Measurements from ENCODE around the gene FNDC3B. TPM values are rescaled to one million over a fixed set of nuclear protein-coding genes. Genes with fewer than 3 reads are reported as not detected.

Gene FNDC3B
- total RNA-seq, 1 donor from 2014 or later: 29.5 TPM

DNA sequence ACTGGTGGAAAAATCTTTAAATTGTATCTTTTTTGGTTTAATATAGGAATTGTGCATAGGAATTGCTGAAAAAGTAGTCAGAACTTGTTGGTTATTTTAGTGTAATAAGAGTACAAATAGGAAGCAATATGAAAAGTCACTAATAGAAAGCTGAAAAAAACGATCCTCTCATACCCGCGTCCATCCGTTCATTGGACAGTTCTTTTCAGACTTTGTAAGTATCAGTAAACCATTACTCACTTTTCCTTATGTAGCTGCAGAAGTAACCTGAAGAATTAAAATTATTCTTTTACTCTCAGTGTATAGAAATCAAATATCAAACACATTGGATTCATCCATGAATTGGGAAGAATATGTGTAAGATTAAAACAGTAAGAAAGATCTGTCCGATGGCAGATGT lies 4.4 kb downstream of the FNDC3B start:
- H4K20me1 ChIP-seq (ENCODE audit: low read depth): peaks cover 51% of the 10 kb centered on the region
- DNase-seq (ENCODE audit: low spot score): no peak
- no peak overlapping the region for H3K27ac Mint-ChIP-seq
- H3K4me1 ChIP-seq: peaks cover 20% of the 10 kb centered on the region
- H3K27me3 Mint-ChIP-seq (ENCODE audit: insufficient read depth, low read depth): peaks cover 6% of the 10 kb centered on the region
- H3K9me3 Mint-ChIP-seq: no peaks in the 10 kb centered on the region
- no peak overlapping the region for H2AFZ ChIP-seq (replicated peaks)
- TF ChIP-seq EZH2phosphoT487 (IDR thresholded peaks at IDR 0.05) (no peak), EZH2 (IDR thresholded peaks at IDR 0.05) (no peak)
- TF ChIP-seq, protein P1, sequence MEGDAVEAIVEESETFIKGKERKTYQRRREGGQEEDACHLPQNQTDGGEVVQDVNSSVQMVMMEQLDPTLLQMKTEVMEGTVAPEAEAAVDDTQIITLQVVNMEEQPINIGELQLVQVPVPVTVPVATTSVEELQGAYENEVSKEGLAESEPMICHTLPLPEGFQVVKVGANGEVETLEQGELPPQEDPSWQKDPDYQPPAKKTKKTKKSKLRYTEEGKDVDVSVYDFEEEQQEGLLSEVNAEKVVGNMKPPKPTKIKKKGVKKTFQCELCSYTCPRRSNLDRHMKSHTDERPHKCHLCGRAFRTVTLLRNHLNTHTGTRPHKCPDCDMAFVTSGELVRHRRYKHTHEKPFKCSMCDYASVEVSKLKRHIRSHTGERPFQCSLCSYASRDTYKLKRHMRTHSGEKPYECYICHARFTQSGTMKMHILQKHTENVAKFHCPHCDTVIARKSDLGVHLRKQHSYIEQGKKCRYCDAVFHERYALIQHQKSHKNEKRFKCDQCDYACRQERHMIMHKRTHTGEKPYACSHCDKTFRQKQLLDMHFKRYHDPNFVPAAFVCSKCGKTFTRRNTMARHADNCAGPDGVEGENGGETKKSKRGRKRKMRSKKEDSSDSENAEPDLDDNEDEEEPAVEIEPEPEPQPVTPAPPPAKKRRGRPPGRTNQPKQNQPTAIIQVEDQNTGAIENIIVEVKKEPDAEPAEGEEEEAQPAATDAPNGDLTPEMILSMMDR (IDR thresholded peaks at IDR 0.05): no peak
- peaks cover 50% of the 10 kb centered on the region for H3K4me1 Mint-ChIP-seq
- H3K4me3 ChIP-seq: no peak overlapping the region
- no peaks in the 10 kb centered on the region for H3K9me3 ChIP-seq (ENCODE audit: low read depth)
- no peak overlapping the region for H3K4me3 Mint-ChIP-seq
- H3K4me2 ChIP-seq: no peak overlapping the region
- no peaks in the 10 kb centered on the region for H3K27me3 ChIP-seq
- no peak overlapping the region for H3K9ac ChIP-seq
- peaks cover 25% of the 10 kb centered on the region for H3K36me3 Mint-ChIP-seq
- no peaks in the 10 kb centered on the region for H3K36me3 ChIP-seq
- peaks cover 92% of the 10 kb centered on the region for H3K79me2 ChIP-seq (ENCODE audit: low read depth)
- H3F3A ChIP-seq (ENCODE audit: low read depth): no peaks in the 10 kb centered on the region
- no peak overlapping the region for H3K27ac ChIP-seq

GRCh38 chr3:172044833-172045585 lies 5.6 kb downstream of the FNDC3B start:
- H3F3A ChIP-seq (ENCODE audit: low read depth): no peaks in the 10 kb centered on the region
- peaks cover 57% of the 10 kb centered on the region for H4K20me1 ChIP-seq (ENCODE audit: low read depth)
- H3K36me3 ChIP-seq: no peaks in the 10 kb centered on the region
- Mint-ChIP-seq H3K4me3 (no peak overlapping the region), H3K4me1 (peaks cover 45% of the 10 kb centered on the region), H3K9me3 (no peaks in the 10 kb centered on the region), H3K27ac (no peak overlapping the region), H3K36me3 (peaks cover 35% of the 10 kb centered on the region), H3K27me3 (ENCODE audit: insufficient read depth, low read depth) (no peaks in the 10 kb centered on the region)
- H3K9ac ChIP-seq: no peak overlapping the region
- H3K4me2 ChIP-seq: peak overlapping the region; percentile 52
- peaks cover 100% of the 10 kb centered on the region for H3K79me2 ChIP-seq (ENCODE audit: low read depth)
- H2AFZ ChIP-seq (replicated peaks): no peak overlapping the region
- no peak for TF ChIP-seq EZH2phosphoT487 (IDR thresholded peaks at IDR 0.05)
- TF ChIP-seq, protein P1 (IDR thresholded peaks at IDR 0.05): no peak
- TF ChIP-seq EZH2 (IDR thresholded peaks at IDR 0.05): no peak
- no peak overlapping the region for H3K4me3 ChIP-seq
- peaks cover 19% of the 10 kb centered on the region for H3K4me1 ChIP-seq
- H3K9me3 ChIP-seq (ENCODE audit: low read depth): no peaks in the 10 kb centered on the region
- no peaks in the 10 kb centered on the region for H3K27me3 ChIP-seq
- DNase-seq (ENCODE audit: low spot score): no peak
- H3K27ac ChIP-seq: no peak overlapping the region

DNA sequence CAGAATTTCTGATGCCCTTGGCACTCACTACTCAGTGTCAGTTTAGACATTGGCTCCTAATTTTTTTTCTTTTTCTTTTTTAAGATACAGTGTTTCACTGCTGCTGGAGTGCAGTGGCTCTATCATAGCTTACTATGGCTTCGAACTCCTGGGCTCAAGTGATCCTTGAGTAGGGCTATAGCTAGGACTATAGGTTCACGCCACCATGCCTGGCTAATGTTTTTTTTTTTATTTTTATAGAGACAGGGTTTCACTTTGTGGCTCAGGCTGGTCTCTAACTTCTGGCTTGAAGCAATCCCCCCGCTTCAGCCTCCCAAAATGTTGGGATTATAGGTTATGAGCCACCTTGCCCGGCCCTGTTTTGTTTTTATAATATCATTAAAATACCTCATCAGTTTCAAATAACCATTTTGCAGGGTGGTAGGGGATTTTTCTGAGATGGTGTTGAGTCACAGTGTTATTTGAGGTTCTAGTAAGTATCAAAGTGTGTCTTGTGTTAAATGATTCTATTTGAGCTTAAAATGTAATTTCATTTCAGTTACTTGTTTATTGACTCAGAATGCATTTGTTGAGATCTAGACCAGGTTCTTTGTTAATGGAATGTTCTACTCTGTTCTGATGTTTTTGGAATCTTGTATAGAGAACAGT lies 7.0 kb downstream of the FNDC3B start:
- Histone ChIP-seq H3K79me2 (ENCODE audit: low read depth) (peaks cover 100% of the 10 kb centered on the region), H3K4me1 (peaks cover 19% of the 10 kb centered on the region), H3K4me3 (no peak overlapping the region), H3K9me3 (ENCODE audit: low read depth) (no peaks in the 10 kb centered on the region), H2AFZ (replicated peaks) (no peak overlapping the region), H4K20me1 (ENCODE audit: low read depth) (peaks cover 57% of the 10 kb centered on the region), H3K36me3 (no peaks in the 10 kb centered on the region), H3K9ac (no peak overlapping the region), H3K27me3 (no peaks in the 10 kb centered on the region), H3F3A (ENCODE audit: low read depth) (no peaks in the 10 kb centered on the region), H3K4me2 (no peak overlapping the region), H3K27ac (no peak overlapping the region)
- Mint-ChIP-seq H3K4me3 (no peak overlapping the region), H3K36me3 (peaks cover 43% of the 10 kb centered on the region), H3K27me3 (ENCODE audit: insufficient read depth, low read depth) (no peaks in the 10 kb centered on the region), H3K4me1 (peaks cover 40% of the 10 kb centered on the region), H3K27ac (no peak overlapping the region), H3K9me3 (no peaks in the 10 kb centered on the region)
- TF ChIP-seq EZH2 (IDR thresholded peaks at IDR 0.05): no peak
- TF ChIP-seq, protein P1 (IDR thresholded peaks at IDR 0.05): no peak
- no peak for TF ChIP-seq EZH2phosphoT487 (IDR thresholded peaks at IDR 0.05)
- DNase-seq (ENCODE audit: low spot score): no peak

All from neural progenitor cell (in vitro differentiated cells).